Fibroblast of lung (primary cell): ENCODE measurements around the gene ITPR1. TPM values are rescaled to one million over a fixed set of nuclear protein-coding genes. Genes with fewer than 3 reads are reported as not detected.
A peak's percentile ranks its signal among the peaks of the same experiment; 100 is the strongest.

ENCODE experiments used
- DNase-seq, 2 donors: peaks; one replicate each; pipeline versions ENCODE4 v3.0.0 to v3.0.0-alpha.2; 2010; ENCODE audit warnings: low read depth in 2 of 2
- H2AFZ ChIP-seq: 2 replicates; pipeline ENCODE4 v1.5.1; 2012; ENCODE audit warnings: low read length, control low read depth, inconsistent platforms
- H3K27ac ChIP-seq: 2 replicates; pipeline ENCODE4 v1.5.1; 2011; ENCODE audit warnings: low read length, control low read depth; ENCODE audit not compliant: insufficient read depth
- H3K27me3 ChIP-seq: 2 replicates; pipeline ENCODE4 v1.5.1; 2011; ENCODE audit warnings: mild to moderate bottlenecking, low read length; ENCODE audit not compliant: control insufficient read depth, insufficient read depth
- H3K36me3 ChIP-seq: 2 replicates; pipeline ENCODE4 v1.5.1; 2011; ENCODE audit warnings: low read length; ENCODE audit not compliant: control insufficient read depth, insufficient read depth
- H3K4me1 ChIP-seq: 2 replicates; pipeline ENCODE4 v1.5.1; 2011; ENCODE audit warnings: low read length; ENCODE audit not compliant: control insufficient read depth, insufficient read depth; ENCODE audit errors: extremely low read depth
- H3K4me2 ChIP-seq: 2 replicates; pipeline ENCODE4 v1.5.1; 2011; ENCODE audit warnings: low read length, control low read depth; ENCODE audit not compliant: insufficient read depth; ENCODE audit errors: extremely low read depth
- H3K4me3 ChIP-seq, 4 experiments: fragments of 200-600 bp in 1 of 4; sonication (generic) in 1 of 4; replicated peaks in 1 of 4; 2 replicates each; pipeline ENCODE4 v1.5.1; 2011 to 2016; ENCODE audit warnings: low read length in 4 of 4, low read depth in 3 of 4, mild to moderate bottlenecking in 3 of 4, control low read depth in 2 of 4, inconsistent platforms in 1 of 4, mixed read lengths in 1 of 4; ENCODE audit not compliant: insufficient read depth in 1 of 4; ENCODE audit errors: control extremely low read depth in 1 of 4
- H3K79me2 ChIP-seq: 2 replicates; pipeline ENCODE4 v1.5.1; 2012; ENCODE audit warnings: mild to moderate bottlenecking, low read length, inconsistent platforms; ENCODE audit not compliant: control insufficient read depth, insufficient read depth
- H3K9ac ChIP-seq: 2 replicates; pipeline ENCODE4 v1.5.1; 2011; ENCODE audit warnings: mild to moderate bottlenecking, low read length, control low read depth; ENCODE audit not compliant: insufficient read depth
- H3K9me3 ChIP-seq: 2 replicates; pipeline ENCODE4 v1.5.1; 2012; ENCODE audit warnings: low read depth, low read length; ENCODE audit not compliant: control insufficient read depth, insufficient read depth
- H4K20me1 ChIP-seq: 2 replicates; pipeline ENCODE4 v1.5.1; 2011; ENCODE audit warnings: low read length; ENCODE audit not compliant: control insufficient read depth, insufficient read depth; ENCODE audit errors: extremely low read depth
- EZH2 ChIP-seq: IDR thresholded peaks from 2 replicates; pipeline ENCODE4 v1.5.1; 2012; ENCODE audit warnings: low read length, control low read depth, mild to moderate bottlenecking; ENCODE audit errors: missing control alignments
- polyA plus RNA-seq, 2 donors: library from polyadenylated mRNA; depleted of rRNA in 1 of 2; stranded (reverse) in 1 of 2; unstranded in 1 of 2; fragments of >200 nt; gene quantifications; 2 replicates each; pipeline ENCODE4 v1.2.1, GENCODE V29; 2011 to 2012; ENCODE audit warnings: missing spikeins in 1 of 2
- total RNA-seq: library from RNA; depleted of rRNA; stranded (reverse); fragments of >200 nt; gene quantifications from 2 replicates; pipeline ENCODE4 v1.2.1, GENCODE V29; 2014
- TF ChIP-seq, protein P1 (sequence below), 2 donors: IDR thresholded peaks in 1 of 2; conservative IDR thresholded peaks in 1 of 2; 1 replicate in 1 of 2; 2 replicates in 1 of 2; pipeline ENCODE4 v1.5.1; 2011 to 2012; ENCODE audit warnings: low read length in 2 of 2, control low read depth in 1 of 2, inconsistent platforms in 1 of 2, low read depth in 1 of 2, mild to moderate bottlenecking in 1 of 2

Gene ITPR1
- total and polyA plus RNA-seq, 2 donors (not counting 1 experiment from before 2014, with no cell fraction given) = 19.2 to 87.0 TPM

- H2AFZ ChIP-seq = no peak overlapping the region
- no peaks in the 10 kb centered on the region for H3K36me3 ChIP-seq
- DNase-seq = no peak
- no peaks in the 10 kb centered on the region for H3K9me3 ChIP-seq
- no peaks in the 10 kb centered on the region for H3K27me3 ChIP-seq
- no peak for TF ChIP-seq EZH2
- TF ChIP-seq, protein P1, sequence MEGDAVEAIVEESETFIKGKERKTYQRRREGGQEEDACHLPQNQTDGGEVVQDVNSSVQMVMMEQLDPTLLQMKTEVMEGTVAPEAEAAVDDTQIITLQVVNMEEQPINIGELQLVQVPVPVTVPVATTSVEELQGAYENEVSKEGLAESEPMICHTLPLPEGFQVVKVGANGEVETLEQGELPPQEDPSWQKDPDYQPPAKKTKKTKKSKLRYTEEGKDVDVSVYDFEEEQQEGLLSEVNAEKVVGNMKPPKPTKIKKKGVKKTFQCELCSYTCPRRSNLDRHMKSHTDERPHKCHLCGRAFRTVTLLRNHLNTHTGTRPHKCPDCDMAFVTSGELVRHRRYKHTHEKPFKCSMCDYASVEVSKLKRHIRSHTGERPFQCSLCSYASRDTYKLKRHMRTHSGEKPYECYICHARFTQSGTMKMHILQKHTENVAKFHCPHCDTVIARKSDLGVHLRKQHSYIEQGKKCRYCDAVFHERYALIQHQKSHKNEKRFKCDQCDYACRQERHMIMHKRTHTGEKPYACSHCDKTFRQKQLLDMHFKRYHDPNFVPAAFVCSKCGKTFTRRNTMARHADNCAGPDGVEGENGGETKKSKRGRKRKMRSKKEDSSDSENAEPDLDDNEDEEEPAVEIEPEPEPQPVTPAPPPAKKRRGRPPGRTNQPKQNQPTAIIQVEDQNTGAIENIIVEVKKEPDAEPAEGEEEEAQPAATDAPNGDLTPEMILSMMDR (conservative IDR thresholded peaks at IDR 0.05 in 1 of 2, IDR thresholded peaks at IDR 0.05 in 1 of 2; ENCODE audit: low read depth in 1 of 2, low read length in 2 of 2) = no peak
- no peaks in the 10 kb centered on the region for H4K20me1 ChIP-seq
- H3K4me2 ChIP-seq = no peak overlapping the region
- H3K4me1 ChIP-seq = no peaks in the 10 kb centered on the region
- no peak overlapping the region for H3K9ac ChIP-seq
- no peak overlapping the region for H3K27ac ChIP-seq
- H3K4me3 ChIP-seq = no peak overlapping the region
- H3K79me2 ChIP-seq = no peaks in the 10 kb centered on the region
Measured at GRCh38 chr3:4672725-4673275, 179.7 kb downstream of the ITPR1 start.

- H3K4me2 ChIP-seq = no peak overlapping the region
- H3K27me3 ChIP-seq = no peaks in the 10 kb centered on the region
- no peak overlapping the region for H3K27ac ChIP-seq
- no peaks in the 10 kb centered on the region for H3K36me3 ChIP-seq
- H4K20me1 ChIP-seq = no peaks in the 10 kb centered on the region
- no peak overlapping the region for H2AFZ ChIP-seq
- no peak overlapping the region for H3K4me3 ChIP-seq
- H3K79me2 ChIP-seq = no peaks in the 10 kb centered on the region
- H3K9ac ChIP-seq = no peak overlapping the region
- no peak for TF ChIP-seq EZH2
- TF ChIP-seq, protein P1 (conservative IDR thresholded peaks at IDR 0.05 in 1 of 2, IDR thresholded peaks at IDR 0.05 in 1 of 2; ENCODE audit: low read depth in 1 of 2, low read length in 2 of 2) = no peak
- H3K4me1 ChIP-seq = no peaks in the 10 kb centered on the region
- DNase-seq = peak; percentile 12 to 83
- no peaks in the 10 kb centered on the region for H3K9me3 ChIP-seq
Measured at GRCh38 chr3:4674216-4674615, 181.1 kb downstream of the ITPR1 start.

GRCh38 chr3:4675704-4676103, 182.6 kb downstream of the ITPR1 start:
- H3K36me3 ChIP-seq = no peaks in the 10 kb centered on the region
- no peak overlapping the region for H2AFZ ChIP-seq
- no peaks in the 10 kb centered on the region for H4K20me1 ChIP-seq
- no peaks in the 10 kb centered on the region for H3K79me2 ChIP-seq
- no peak overlapping the region for H3K4me3 ChIP-seq
- no peak for TF ChIP-seq EZH2
- TF ChIP-seq, protein P1 (conservative IDR thresholded peaks at IDR 0.05 in 1 of 2, IDR thresholded peaks at IDR 0.05 in 1 of 2; ENCODE audit: low read depth in 1 of 2, low read length in 2 of 2) = no peak
- no peaks in the 10 kb centered on the region for H3K4me1 ChIP-seq
- H3K9ac ChIP-seq = no peak overlapping the region
- H3K4me2 ChIP-seq = no peak overlapping the region
- H3K9me3 ChIP-seq = no peaks in the 10 kb centered on the region
- no peak for DNase-seq
- H3K27ac ChIP-seq = no peak overlapping the region
- no peaks in the 10 kb centered on the region for H3K27me3 ChIP-seq
